ENCODE results near the gene FAM228A.

- TF ChIP-seq EZH2 (IDR thresholded peaks at IDR 0.05), result no peak
- no peak for TF ChIP-seq CTCF (IDR thresholded peaks at IDR 0.05)
- TF ChIP-seq EZH2phosphoT487 (IDR thresholded peaks at IDR 0.05), result no peak
Measured at GRCh38 chr2:24147364-24147763, 27.5 kb upstream of the FAM228A start.
